ENCODE results near the gene STX18. TPM values are rescaled to one million over a fixed set of nuclear protein-coding genes. Genes with fewer than 3 reads are reported as not detected.

The STX18 gene
- total and polyA plus RNA-seq, 2 experiments from 2014 or later = 15.9 to 18.1 TPM

- TF ChIP-seq ZNF462 (CRISPR knock-in tag; IDR thresholded peaks at IDR 0.05) (no peak), CREB1 (CRISPR knock-in tag; IDR thresholded peaks at IDR 0.05; ENCODE audit: low read depth) (no peak), REST (IDR thresholded peaks at IDR 0.05; ENCODE audit: unreplicated experiment) (no peak), ZNF331 (CRISPR knock-in tag; IDR thresholded peaks at IDR 0.05; ENCODE audit: low read depth) (no peak), EZH2phosphoT487 (IDR thresholded peaks at IDR 0.05; ENCODE audit: unreplicated experiment) (no peak), EZH2 (IDR thresholded peaks at IDR 0.05; ENCODE audit: low read depth, unreplicated experiment) (no peak), ZNF114 (CRISPR knock-in tag; IDR thresholded peaks at IDR 0.05) (no peak)
These were observed 48.7 kb upstream of the STX18 start (continued) for GRCh38 chr4:4590546-4590945.
